ENCODE results near the gene RANBP10. TPM values are rescaled to one million over a fixed set of nuclear protein-coding genes. Genes with fewer than 3 reads are reported as not detected.

The RANBP10 gene
- total and polyA plus RNA-seq, 2 of the 13 experiments (the other 11 are each of a cell fraction or from before 2014, with no cell fraction given) = 9.2 to 22.7 TPM

- no peak for TF ChIP-seq ZNF609 (CRISPR knock-in tag; IDR thresholded peaks at IDR 0.05; ENCODE audit: borderline replicate concordance)
- 0 out of 2 replicates have a peak, but pooled peaks have one; percentile 8 for TF ChIP-seq ZNF138 (CRISPR knock-in tag; IDR thresholded peaks at IDR 0.05; ENCODE audit: low read depth)
- TF ChIP-seq NFE2L2 (IDR thresholded peaks at IDR 0.05; ENCODE audit: low read length) = no peak; the same call in 1 of the 2 replicates
- TF ChIP-seq PAXIP1 (CRISPR knock-in tag; conservative IDR thresholded peaks at IDR 0.05) = no peak
- TF ChIP-seq ZNF883 (CRISPR knock-in tag; IDR thresholded peaks at IDR 0.05; ENCODE audit: not compliant biosample characterization) = peak; percentile 44
- TF ChIP-seq POLR2A (IDR thresholded peaks at IDR 0.05; ENCODE audit: insufficient read depth in 1 of 2, low read depth in 2 of 2, low read length in 2 of 2) = peak; percentile 92 to 99
- TF ChIP-seq CERS6 (CRISPR knock-in tag; IDR thresholded peaks at IDR 0.05) = no peak
- no peak for TF ChIP-seq MAFK (conservative IDR thresholded peaks at IDR 0.05 in 1 of 2, IDR thresholded peaks at IDR 0.05 in 1 of 2; ENCODE audit: low read length in 2 of 2)
- TF ChIP-seq YY1 (IDR thresholded peaks at IDR 0.05; ENCODE audit: insufficient read depth, insufficient replicate concordance, low read depth, low read length) = peak; percentile 72
- 0 out of 2 replicates have a peak, but pooled peaks have one; percentile 13 for TF ChIP-seq PBX3 (CRISPR knock-in tag; IDR thresholded peaks at IDR 0.05; ENCODE audit: borderline replicate concordance)
- TF ChIP-seq TFDP1 (CRISPR knock-in tag; IDR thresholded peaks at IDR 0.05; ENCODE audit: borderline replicate concordance) = no peak; the same call in 1 of the 2 replicates
- no peak for TF ChIP-seq ZNF205 (CRISPR knock-in tag; IDR thresholded peaks at IDR 0.05)
- TF ChIP-seq HMG20B (CRISPR knock-in tag; conservative IDR thresholded peaks at IDR 0.05) = no peak
These were observed 87.1 kb downstream of the RANBP10 start, which contains the start of gene GFOD2 (continued) for GRCh38 chr16:67719048-67719777.

All from HepG2 (cell line).